ENCODE data around the gene CHMP4A. TPM values are rescaled to one million over a fixed set of nuclear protein-coding genes. Genes with fewer than 3 reads are reported as not detected.

The CHMP4A gene
- polyA plus RNA-seq, 6 donors from 2014 or later = 139 to 167 (median 157) TPM

DNA sequence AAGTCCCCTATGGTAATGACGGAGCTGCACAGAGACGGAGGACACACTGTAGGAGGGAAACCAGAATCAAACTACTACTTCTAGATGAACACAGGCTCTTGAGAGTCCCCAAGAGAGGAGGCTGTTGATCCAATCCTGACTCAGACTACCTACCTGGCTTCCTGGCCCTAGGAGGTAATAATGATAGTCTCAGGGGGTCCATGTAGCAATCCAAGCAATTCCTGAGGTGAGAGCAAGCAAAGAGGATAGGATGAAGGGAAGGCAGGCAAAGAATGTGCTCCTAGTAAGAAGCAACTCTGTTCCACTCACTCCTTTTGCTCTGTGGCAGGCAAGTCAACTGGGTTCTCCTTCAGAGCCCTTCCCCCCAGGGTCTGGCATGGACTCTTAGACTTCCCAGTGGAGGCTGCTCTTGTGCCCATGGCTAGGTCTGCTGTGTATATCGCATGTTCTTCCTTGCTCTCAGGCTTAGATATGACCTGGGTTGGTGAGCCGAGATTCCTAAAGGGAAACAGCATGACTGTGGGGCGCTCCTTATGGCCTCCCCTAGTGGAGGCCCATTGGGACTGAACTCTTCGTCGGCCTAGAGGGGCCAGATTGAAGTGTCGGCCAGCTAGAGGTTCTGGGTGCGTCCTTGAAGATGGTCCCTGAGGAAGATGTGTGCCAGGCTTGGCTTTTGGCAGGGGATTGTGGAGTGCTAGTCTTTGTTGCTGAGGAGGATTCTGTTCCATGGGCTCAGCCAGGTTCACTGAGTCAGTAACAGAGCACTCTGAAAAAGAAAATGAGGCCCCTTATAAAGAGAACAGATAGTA, 27.0 kb upstream of the CHMP4A start:
- H3K36me3 Mint-ChIP-seq = peaks cover 18 to 30% of the 10 kb centered on the region in 2 donors
- H3K9me3 Mint-ChIP-seq = no peaks in the 10 kb centered on the region
- no peaks in the 10 kb centered on the region for H3K27me3 Mint-ChIP-seq
- no peak for DNase-seq
- peak overlapping the region; percentile 63 to 100 (median 96) for H3K4me3 Mint-ChIP-seq
- ATAC-seq (ENCODE audit: low read depth in 2 of 2) = no peak
- peaks cover 58 to 84% (median 77%) of the 10 kb centered on the region in 3 donors for H3K4me1 Mint-ChIP-seq
- peak overlapping the region in 5 of 6 donors; percentile 45 to 87 (median 75) for H3K27ac Mint-ChIP-seq

DNA sequence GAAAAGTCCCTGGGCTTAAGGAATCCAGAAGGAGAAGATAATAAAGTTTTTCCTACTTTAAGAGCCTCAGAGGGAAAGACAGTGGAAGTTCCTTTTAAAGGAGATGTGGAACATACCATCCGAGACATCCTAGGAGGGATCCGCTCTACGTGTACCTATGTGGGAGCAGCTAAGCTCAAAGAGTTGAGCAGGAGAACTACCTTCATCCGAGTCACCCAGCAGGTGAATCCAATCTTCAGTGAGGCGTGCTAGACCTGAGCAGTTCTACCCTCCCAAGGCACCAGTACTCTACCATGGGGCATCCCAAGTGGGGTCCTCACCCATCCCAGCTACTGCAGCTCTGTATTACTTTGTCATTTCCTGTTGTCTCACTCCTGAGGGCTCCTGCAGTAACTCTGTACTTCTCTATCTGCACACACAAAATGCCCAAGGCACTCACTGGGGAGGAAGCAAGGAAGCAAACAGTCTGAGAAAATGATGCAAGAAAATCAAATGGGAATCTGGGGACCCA, 25.3 kb upstream of the CHMP4A start:
- Mint-ChIP-seq H3K9me3 (no peaks in the 10 kb centered on the region), H3K4me3 (peak overlapping the region in 4 of 8 donors; percentile 34 to 94 (median 77)), H3K4me1 (peaks cover 54 to 79% (median 75%) of the 10 kb centered on the region in 3 donors), H3K27ac (peak overlapping the region in 3 of 6 donors; percentile 11 to 91 (median 58)), H3K27me3 (no peaks in the 10 kb centered on the region), H3K36me3 (peaks cover 18 to 30% of the 10 kb centered on the region in 2 donors)
- ATAC-seq (ENCODE audit: low read depth in 2 of 2) = no peak
- DNase-seq = no peak

DNA sequence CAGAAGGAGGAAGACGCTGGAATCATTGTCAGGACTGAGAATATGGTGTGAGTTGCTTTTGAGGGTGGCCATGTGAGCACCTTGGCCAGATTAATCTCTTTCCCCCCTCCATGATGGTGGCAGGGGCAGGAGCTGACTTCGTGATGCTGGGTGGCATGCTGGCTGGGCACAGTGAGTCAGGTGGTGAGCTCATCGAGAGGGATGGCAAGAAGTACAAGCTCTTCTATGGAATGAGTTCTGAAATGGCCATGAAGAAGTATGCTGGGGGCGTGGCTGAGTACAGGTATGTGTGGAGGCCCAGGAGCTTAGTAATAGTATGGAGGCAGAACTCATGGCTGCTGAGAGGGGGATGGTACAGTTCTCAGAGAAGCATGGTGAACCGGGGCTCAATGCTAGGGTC, 24.8 kb upstream of the CHMP4A start:
- Mint-ChIP-seq H3K4me1 (peaks cover 54 to 79% (median 75%) of the 10 kb centered on the region in 3 donors), H3K27ac (peak overlapping the region in 4 of 6 donors; percentile 58 to 91 (median 74)), H3K9me3 (no peaks in the 10 kb centered on the region), H3K36me3 (peaks cover 18 to 30% of the 10 kb centered on the region in 2 donors), H3K4me3 (peak overlapping the region in 2 of 8 donors; percentile 75 to 94), H3K27me3 (no peaks in the 10 kb centered on the region)
- no peak for DNase-seq
- no peak for ATAC-seq (ENCODE audit: low read depth in 2 of 2)

DNA sequence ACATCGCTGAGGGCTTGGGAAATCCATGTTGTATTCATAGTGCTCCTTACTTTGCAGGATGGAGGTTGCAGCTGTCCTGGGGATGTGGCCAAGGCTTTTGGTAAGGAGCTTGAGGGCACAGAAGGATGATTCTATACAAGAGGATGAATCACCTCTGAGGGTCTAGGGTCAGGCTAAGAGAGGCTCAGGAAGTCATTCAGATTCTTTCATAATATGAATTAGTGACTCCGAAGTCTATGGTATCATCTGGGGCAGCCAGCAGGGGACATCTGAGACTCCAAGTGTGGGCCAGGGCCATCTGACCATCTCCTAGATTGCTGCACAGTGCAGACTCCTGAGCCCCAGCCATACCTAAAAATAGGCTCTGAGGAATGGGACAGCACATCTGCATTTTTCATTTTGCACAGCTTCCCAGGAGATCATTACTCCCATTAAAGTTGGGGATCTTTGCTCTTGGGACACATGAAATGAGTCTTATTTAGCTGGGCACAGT, 24.2 kb upstream of the CHMP4A start:
- ATAC-seq (ENCODE audit: low read depth in 2 of 2) (no peak), DNase-seq (no peak)
- Mint-ChIP-seq H3K4me1 (peaks cover 54 to 80% (median 73%) of the 10 kb centered on the region in 3 donors), H3K36me3 (peaks cover 18 to 30% of the 10 kb centered on the region in 2 donors), H3K9me3 (no peaks in the 10 kb centered on the region), H3K27me3 (no peaks in the 10 kb centered on the region), H3K27ac (peak overlapping the region in 4 of 6 donors; percentile 26 to 83 (median 66)), H3K4me3 (peak overlapping the region in 2 of 8 donors; percentile 66 to 94)

DNA sequence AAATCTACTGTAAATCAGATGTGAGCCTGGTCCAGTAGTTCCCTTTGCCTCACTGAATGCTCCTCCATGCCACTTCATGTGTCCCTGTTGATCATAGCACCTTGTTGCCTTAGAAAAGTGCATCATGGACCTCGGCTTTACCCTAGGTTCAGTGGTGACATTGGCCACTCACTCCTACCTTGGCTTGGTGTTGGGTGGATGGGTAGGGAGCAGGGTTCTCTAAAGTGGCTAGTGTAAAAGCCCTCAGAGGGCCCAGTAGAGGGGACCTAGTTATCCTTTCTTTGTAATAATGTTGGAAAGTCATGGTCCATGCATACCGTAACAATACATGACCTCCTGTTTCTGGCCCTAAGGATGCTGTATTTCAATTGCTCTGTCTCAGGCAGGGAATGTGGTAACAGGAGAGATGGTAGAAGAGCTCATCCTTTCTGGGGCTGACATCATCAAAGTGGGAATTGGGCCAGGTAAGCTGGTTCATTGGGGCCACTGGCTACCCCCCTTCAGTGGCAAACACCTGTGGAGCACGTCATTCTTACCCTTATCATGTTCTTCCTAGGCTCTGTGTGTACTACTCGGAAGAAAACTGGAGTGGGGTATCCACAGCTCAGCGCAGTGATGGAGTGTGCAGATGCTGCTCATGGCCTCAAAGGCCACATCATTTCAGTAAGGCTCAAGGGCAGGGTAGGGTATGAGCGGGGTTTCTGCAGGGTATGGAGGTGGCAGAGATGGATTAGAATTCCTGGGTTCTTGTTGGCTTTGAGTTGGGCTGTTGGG, 23.6 kb upstream of the CHMP4A start:
- peak overlapping the region in 3 of 8 donors; percentile 35 to 94 (median 66) for H3K4me3 Mint-ChIP-seq
- DNase-seq (no peak), ATAC-seq (ENCODE audit: low read depth in 2 of 2) (no peak)
- H3K27ac Mint-ChIP-seq = peak overlapping the region in 3 of 6 donors; percentile 41 to 83 (median 74)
- H3K4me1 Mint-ChIP-seq = peaks cover 58 to 79% (median 73%) of the 10 kb centered on the region in 3 donors
- peaks cover 18 to 30% of the 10 kb centered on the region in 2 donors for H3K36me3 Mint-ChIP-seq
- H3K27me3 Mint-ChIP-seq = no peaks in the 10 kb centered on the region
- no peaks in the 10 kb centered on the region for H3K9me3 Mint-ChIP-seq

DNA sequence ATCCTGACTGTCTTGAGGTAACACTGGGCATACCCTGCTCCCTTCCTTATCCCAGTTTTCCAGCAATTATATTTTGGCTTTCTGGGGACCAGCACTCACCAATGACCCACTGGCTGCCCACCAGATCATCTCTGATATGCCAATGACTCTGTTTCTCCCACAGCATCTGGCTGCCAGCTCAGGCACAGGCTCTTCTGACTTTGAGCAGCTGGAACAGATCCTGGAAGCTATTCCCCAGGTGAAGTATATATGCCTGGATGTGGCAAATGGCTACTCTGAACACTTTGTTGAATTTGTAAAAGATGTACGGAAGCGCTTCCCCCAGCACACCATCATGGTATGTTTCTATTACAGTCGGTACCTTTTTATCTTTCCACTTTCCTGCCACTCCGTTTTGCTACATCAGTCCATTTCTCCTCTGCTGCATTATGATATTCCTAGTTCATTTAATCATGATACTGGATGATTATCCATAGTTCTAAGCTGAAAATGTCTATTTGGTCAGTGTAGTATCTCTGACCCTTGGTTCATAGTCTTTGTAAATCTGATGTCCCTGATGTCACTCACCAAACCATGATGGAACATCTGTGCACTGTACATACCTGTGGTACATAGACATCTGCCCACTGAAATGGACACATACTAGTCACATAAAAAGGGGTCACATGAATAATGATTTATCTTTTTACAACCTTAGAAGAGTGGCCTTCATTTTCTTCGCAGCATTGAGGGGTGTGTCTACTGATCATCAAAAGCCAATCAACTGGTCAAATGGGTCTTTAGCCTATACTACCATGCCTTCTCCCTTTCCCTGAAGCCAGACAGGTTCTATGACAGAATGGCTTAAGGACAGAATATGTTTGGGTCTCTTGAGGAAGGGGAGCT, 22.8 kb upstream of the CHMP4A start:
- no peaks in the 10 kb centered on the region for H3K9me3 Mint-ChIP-seq
- no peak for ATAC-seq (ENCODE audit: low read depth in 2 of 2)
- H3K36me3 Mint-ChIP-seq = peaks cover 18 to 30% of the 10 kb centered on the region in 2 donors
- no peaks in the 10 kb centered on the region for H3K27me3 Mint-ChIP-seq
- H3K4me3 Mint-ChIP-seq = peak overlapping the region in 1 of 8 donors; percentile 94
- H3K4me1 Mint-ChIP-seq = peaks cover 64 to 83% (median 79%) of the 10 kb centered on the region in 3 donors
- no peak for DNase-seq
- H3K27ac Mint-ChIP-seq = peak overlapping the region in 4 of 6 donors; percentile 42 to 86 (median 74)

DNA sequence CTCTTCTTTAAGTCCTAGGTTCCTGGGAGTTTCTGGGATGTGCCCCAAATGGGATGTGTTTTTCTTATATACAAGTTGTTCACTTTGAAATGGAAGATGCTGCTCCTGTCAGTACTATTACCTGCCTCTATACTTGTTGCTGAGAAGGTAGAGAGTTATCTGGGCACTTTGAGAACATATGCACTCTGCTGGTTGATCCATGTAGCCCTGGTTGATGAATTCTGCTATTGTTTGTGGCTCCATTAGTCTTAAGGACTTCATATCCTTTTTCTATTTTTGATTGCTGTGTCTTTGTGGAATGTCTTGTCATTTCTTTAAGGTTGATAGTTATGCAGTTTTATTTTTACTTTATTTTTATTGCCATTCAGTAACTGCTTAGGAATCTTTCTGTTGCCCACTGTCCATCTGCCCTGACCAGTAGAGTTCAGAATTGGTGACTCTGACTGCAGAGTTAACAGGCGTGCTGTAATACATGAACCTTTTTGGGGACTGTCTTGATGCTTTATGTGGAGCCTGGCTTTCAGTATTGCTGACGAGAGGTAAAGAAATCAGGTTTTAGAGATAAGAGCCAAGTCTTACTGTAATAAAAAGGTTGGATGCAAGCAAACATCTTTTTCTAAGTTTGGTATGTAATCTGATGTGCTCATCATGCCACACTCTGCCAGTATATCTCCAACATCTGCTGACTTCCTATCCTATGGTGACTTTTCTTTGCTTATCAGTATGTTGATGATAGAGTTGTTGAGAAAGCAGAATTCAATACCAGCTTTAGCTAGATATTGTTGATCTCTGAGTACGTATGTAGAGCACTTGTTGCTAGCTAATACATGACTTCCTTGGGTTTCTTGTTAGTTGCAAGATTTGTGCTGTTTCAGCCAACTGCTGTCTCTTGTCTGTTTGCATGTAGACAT, 21.1 kb upstream of the CHMP4A start:
- H3K9me3 Mint-ChIP-seq = no peaks in the 10 kb centered on the region
- no peak for ATAC-seq (ENCODE audit: low read depth in 2 of 2)
- peaks cover 18 to 30% of the 10 kb centered on the region in 2 donors for H3K36me3 Mint-ChIP-seq
- no peaks in the 10 kb centered on the region for H3K27me3 Mint-ChIP-seq
- H3K4me3 Mint-ChIP-seq = peak overlapping the region in 7 of 8 donors; percentile 24 to 99 (median 67)
- DNase-seq = no peak
- H3K4me1 Mint-ChIP-seq = peaks cover 49 to 71% (median 64%) of the 10 kb centered on the region in 3 donors
- peak overlapping the region in 4 of 6 donors; percentile 17 to 72 (median 48) for H3K27ac Mint-ChIP-seq

DNA sequence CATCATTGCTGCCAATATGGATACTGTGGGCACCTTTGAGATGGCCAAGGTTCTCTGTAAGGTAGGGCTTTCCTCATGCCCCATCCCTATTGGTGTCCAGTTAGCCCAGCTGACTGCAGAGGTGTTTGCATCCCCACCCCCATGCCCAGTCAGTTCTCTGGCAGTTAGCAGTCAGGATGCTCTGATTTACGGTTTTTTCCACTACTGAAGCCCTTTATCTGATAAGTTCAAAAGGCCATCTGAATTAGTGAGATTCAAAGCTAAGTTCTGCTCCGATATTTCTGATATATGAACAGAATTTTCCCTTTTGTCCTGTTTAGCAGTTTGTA, 20.2 kb upstream of the CHMP4A start:
- H3K27me3 Mint-ChIP-seq = no peaks in the 10 kb centered on the region
- no peak for DNase-seq
- peak overlapping the region in 2 of 6 donors; percentile 68 to 97 for H3K27ac Mint-ChIP-seq
- H3K9me3 Mint-ChIP-seq = no peaks in the 10 kb centered on the region
- H3K36me3 Mint-ChIP-seq = peaks cover 18 to 29% of the 10 kb centered on the region in 2 donors
- peak overlapping the region; percentile 82 to 100 (median 99) for H3K4me3 Mint-ChIP-seq
- no peak for ATAC-seq (ENCODE audit: low read depth in 2 of 2)
- H3K4me1 Mint-ChIP-seq = peaks cover 45 to 63% (median 56%) of the 10 kb centered on the region in 3 donors

DNA sequence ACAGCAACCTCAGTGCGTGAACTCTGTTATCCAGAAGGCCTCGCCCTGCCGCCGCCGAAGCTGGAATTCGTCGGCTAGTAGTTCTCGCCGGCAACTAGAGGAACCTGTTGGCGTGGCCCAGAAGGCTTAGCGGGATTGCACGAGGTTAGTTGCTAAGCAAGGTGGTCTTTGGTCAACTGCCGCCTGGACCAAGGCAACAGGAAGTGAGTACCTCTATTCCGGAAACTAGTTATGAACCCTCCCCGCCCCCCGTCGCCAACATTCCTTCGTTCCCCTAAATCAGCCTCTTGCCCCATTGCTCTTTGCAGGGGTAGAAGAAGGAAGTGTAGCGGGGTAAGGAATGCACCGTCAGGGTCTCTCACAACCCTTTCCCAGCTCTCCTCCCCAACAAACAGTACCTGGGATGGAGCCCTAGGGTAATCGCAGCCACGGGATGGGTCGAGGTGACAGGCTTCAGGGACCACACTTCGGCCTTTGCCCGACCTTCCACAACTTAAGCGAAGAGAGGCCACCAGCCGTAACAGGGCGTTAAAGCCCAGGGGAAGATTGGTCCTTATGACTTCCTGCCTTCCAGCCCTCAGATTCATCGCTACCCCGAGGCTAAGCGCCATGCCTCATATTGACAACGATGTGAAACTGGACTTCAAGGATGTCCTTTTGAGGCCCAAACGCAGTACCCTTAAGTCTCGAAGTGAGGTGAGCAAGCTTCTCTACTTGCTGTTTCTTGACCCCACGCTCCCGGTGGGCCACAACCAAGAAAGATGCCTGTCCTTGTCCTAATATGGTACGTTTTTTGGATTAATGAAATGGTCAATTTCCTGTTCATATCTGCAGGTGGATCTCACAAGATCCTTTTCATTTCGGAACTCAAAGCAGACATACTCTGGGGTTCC, 19.6 kb upstream of the CHMP4A start, which contains the start of gene GMPR2:
TSS of gene GMPR2 (plus strand) at position 285 of the 893 bp plus-strand sequence. CDS start at position 610, 325 bp downstream.
- Mint-ChIP-seq H3K36me3 (peaks cover 14 to 23% of the 10 kb centered on the region in 2 donors), H3K4me1 (peaks cover 39 to 61% (median 50%) of the 10 kb centered on the region in 3 donors)

DNA sequence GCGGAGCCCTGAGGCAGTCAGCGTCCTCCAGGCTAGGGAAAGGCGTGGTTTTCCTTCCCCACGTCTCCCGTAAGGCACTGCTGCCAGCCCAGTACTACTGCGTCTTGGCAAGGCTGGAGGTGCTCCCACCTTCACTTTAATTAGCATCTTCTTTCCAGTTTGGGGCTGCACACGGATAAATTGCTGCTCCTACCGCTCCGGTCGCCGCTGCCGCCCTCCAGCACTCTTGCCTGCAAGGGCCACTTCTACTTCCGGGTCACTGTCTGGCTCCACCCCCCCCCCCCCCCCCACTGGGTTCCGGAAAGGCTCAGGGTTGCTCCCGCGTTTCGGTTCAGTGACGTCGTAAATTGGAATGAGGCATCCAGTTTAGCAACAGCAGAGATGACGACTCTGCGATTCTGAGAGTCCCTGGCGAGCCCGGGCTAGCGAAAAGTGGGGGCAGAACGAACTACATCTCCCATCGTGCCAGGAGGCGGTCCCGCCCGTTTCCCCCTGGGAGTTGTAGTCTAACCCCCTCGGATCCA, 18.9 kb upstream of the CHMP4A start, which contains the start of gene NEDD8:
TSS of gene NEDD8 (minus strand) at position 247 of the 524 bp plus-strand sequence. CDS start at position 147, 100 bp downstream.
- Mint-ChIP-seq H3K27me3 (no peaks in the 10 kb centered on the region), H3K9me3 (no peaks in the 10 kb centered on the region), H3K36me3 (peaks cover 9 to 16% of the 10 kb centered on the region in 2 donors), H3K4me3 (peak within 1 kb of the TSS; percentile 82 to 100 (median 99)), H3K4me1 (peaks cover 36 to 56% (median 47%) of the 10 kb centered on the region in 3 donors), H3K27ac (peak within 1 kb of the TSS; percentile 85 to 98 (median 97))
- DNase-seq (peak; percentile 89), ATAC-seq (ENCODE audit: low read depth in 2 of 2) (peak; percentile 81 to 84)

More for the DNA sequence above, 19.6 kb upstream of the CHMP4A start, which contains the start of gene GMPR2:
- H3K27me3 Mint-ChIP-seq = no peaks in the 10 kb centered on the region
- H3K4me3 Mint-ChIP-seq = peak within 1 kb of the TSS; percentile 82 to 100 (median 99)
- H3K27ac Mint-ChIP-seq = peak within 1 kb of the TSS; percentile 85 to 98 (median 97)
- ATAC-seq (ENCODE audit: low read depth in 2 of 2) = peak; percentile 44
- H3K9me3 Mint-ChIP-seq = no peaks in the 10 kb centered on the region
- DNase-seq = no peak

All from naive B cell (primary cell).